ENCODE measurements around the gene CTNNA2. TPM values are rescaled to one million over a fixed set of nuclear protein-coding genes. Genes with fewer than 3 reads are reported as not detected.

The CTNNA2 gene
- total RNA-seq, 2 donors from 2014 or later, result not detected

DNA sequence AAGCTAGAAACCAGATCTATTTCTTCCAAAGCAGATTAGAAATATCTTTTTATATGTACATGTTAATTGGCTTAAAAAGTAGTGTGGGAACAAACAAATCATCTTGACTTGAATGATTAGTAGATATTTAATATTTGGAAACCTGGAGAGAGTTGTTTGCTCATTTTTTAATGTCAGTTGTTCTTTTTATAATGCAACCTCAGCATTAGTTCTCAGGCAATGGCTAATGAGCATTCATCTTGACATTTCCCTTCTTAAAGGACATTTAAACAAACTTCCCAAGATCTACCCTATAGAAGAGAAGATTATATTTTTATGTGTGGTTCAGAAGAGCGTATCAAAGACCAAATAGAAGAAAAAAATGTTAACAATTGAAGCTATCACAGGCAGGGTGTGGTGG is 334.0 kb downstream of the CTNNA2 start:
- no peak for ATAC-seq
- Mint-ChIP-seq H3K36me3 (no peaks in the 10 kb centered on the region), H3K9me3 (peaks cover 0 to 5% of the 10 kb centered on the region in 2 donors), H3K27ac (no peak overlapping the region)
- no peak for DNase-seq (ENCODE audit: low spot score in 2 of 2)

DNA sequence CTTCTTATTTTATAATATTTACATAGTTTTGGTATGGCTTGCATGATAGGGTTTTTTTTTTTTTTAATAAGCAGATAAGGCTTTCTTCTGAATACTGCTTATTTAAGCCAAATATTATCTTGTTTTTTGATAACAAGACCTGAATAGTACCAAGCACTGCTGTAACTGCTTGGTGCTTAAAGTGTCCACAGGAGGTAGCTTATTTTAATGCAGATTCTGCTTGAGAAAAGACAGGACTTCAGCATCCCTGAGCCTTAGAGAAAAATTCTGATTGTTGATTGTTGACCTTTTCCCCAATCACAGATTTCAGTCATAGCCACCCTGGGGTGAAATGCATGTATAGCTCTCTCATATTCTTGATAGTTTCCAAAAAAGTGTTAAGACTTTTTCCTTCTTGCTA is 336.4 kb downstream of the CTNNA2 start:
- Mint-ChIP-seq H3K27ac (no peak overlapping the region), H3K36me3 (no peaks in the 10 kb centered on the region), H3K9me3 (peaks cover 5% of the 10 kb centered on the region in 2 donors)
- ATAC-seq, result no peak
- no peak for DNase-seq (ENCODE audit: low spot score in 2 of 2)

DNA sequence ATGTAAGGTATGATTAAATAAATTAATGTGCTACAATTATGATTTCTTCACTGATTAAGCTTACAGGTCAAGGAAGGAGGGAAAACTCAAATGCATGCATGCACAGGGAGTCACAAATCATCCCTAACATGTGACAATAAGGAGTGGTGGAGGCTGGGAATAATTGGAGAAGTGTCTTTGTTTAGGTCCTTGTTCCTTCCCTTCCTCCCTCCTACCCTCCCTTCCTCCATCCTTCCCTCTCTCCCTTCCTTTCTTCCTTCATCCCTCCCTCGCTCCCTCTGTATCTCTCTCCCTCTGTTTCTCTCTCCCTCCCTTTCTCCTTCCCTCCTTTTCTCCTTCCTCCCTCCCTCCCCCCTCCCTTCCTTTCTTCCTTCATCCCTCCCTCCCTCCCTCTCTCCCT is 337.1 kb downstream of the CTNNA2 start:
- ATAC-seq (no peak), DNase-seq (ENCODE audit: low spot score in 2 of 2) (no peak)
- Mint-ChIP-seq H3K9me3 (peaks cover 5 to 7% of the 10 kb centered on the region in 2 donors), H3K27ac (no peak overlapping the region), H3K36me3 (no peaks in the 10 kb centered on the region)

DNA sequence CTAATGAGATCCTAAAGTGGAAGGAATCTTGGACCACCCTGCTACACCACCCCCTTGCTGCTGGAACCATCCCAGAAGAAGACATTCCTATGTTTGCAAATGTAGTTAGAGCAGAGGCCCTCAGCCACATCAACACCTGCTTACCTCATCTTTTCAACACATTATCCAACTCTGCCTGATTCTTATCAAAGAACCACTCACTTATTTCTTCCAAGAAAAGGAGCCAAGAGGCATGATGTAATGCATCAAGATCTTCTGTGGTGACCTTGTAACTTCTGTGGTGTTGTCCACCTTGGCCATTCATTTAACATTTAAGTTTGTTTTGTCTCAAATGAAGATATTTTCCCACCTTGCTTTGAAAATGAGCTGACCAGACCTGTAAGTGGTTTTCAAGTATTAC is 338.1 kb downstream of the CTNNA2 start:
- Mint-ChIP-seq H3K9me3 (peaks cover 10 to 13% of the 10 kb centered on the region in 2 donors), H3K36me3 (no peaks in the 10 kb centered on the region), H3K27ac (no peak overlapping the region)
- no peak for ATAC-seq
- DNase-seq (ENCODE audit: low spot score in 2 of 2), result no peak

DNA sequence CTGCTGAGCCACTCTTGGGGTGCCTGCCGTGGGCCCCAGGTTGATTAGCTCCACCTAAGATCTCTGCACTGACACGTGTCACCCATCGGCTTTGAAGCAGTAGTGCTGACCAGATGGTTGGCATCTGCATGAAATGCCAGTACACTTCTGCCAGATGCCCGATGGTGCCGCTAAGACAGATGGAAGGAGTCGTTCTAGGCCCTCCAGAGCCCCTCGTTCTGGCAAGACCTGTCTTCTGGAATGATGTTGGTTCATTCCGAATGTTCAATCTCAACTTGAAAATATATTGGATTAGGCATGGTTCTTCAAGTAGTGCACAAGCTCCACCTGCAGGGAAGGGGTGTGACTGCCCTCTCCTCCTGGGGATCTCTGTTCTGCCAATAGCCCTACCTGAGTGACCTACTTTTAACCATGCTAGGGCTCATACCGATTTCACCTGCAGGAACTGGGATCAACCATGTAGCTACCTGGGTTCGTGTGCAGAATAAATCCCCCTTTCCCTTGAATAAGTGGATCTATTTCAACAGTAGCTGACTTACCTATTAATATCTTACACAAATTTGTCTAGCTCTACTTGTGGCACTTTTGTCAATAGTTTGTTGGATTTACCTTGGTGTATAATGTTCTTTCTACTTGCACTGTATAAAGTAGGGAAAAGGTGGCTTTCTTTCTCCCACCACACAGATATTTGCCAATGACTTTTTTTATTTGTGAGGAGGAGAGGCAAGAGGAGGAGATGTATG is 342.6 kb downstream of the CTNNA2 start:
- DNase-seq (ENCODE audit: low spot score in 2 of 2), result no peak
- no peak for ATAC-seq
- Mint-ChIP-seq H3K9me3 (peaks cover 13 to 21% of the 10 kb centered on the region in 2 donors), H3K36me3 (no peaks in the 10 kb centered on the region), H3K27ac (no peak overlapping the region)

DNA sequence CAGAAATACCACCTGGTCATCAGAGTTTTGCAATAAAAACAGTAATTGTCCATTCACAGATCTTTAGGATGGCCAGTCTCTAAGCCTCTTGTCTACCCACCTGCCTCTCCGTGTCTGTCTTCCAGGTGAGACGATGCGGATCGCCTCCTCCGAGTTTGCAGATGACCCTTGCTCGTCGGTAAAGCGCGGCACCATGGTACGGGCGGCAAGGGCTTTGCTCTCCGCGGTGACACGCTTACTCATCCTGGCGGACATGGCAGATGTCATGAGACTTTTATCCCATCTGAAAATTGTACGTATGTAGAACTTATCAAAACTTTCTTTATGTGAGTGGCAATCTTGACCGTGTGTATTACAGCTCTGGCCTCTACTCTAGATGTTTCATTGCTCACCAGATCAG is 345.0 kb downstream of the CTNNA2 start:
- H3K36me3 Mint-ChIP-seq, result no peaks in the 10 kb centered on the region
- H3K9me3 Mint-ChIP-seq, result peaks cover 13 to 21% of the 10 kb centered on the region in 2 donors
- H3K27ac Mint-ChIP-seq, result no peak overlapping the region
- no peak for DNase-seq (ENCODE audit: low spot score in 2 of 2)
- ATAC-seq, result no peak

DNA sequence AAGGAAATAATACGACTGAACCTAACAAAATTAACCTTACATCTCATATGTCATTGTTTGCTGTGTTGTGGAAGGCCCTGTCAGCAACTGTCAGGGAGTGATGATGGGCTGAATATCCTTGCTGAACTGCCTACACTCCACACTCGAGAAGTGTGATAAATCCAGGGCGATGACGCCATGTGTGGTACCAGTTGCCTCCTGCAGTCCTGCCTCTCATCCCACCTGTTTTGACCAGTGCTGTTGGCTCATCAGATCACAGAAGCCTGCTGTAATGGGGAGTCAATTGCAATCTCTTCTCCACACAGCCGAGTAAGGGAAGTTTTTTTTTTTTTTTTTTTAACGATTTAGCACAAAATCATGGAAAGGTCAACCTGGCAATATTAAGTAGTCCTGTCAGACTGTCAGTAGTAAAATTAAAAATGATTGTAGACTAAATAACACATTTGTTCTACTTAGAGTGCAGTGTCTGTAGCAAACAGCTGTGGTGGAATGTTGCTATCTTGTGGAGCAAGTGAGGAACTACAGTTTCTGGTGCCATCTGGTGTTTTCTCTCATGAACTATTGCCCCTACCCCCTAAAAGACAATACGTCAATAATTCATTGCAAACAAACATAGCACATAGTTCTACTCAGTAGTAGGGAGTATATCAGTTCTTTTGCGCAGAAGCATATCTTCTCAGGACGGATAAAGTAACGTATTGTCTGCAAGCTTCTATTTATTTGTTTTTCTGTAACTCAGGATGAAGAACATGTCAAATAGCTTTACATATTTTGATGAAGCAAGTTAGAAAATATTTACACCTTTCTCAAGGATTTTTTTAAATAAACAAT is 347.6 kb downstream of the CTNNA2 start:
- H3K36me3 Mint-ChIP-seq, result no peaks in the 10 kb centered on the region
- H3K27ac Mint-ChIP-seq, result no peak overlapping the region
- DNase-seq (ENCODE audit: low spot score in 2 of 2) (no peak), ATAC-seq (no peak)
- H3K9me3 Mint-ChIP-seq, result peaks cover 9 to 20% of the 10 kb centered on the region in 2 donors

DNA sequence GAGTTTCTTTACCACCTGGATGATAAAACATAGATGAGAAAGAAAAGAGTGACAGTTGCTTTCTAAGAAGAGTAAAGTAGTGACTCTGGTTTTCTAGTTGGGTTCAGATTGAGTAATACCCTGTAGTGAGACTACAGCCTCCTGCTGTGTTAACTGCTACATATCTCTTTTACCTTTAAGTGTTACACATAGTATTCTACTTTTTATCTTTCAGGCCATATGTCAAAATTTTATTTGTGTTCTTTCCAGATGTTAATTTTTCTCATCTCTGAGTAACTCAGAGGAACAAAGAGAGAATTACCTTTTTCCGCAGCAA is 348.2 kb downstream of the CTNNA2 start:
- H3K27ac Mint-ChIP-seq, result no peak overlapping the region
- DNase-seq (ENCODE audit: low spot score in 2 of 2), result no peak
- no peak for ATAC-seq
- peaks cover 5 to 20% of the 10 kb centered on the region in 2 donors for H3K9me3 Mint-ChIP-seq
- H3K36me3 Mint-ChIP-seq, result no peaks in the 10 kb centered on the region

DNA sequence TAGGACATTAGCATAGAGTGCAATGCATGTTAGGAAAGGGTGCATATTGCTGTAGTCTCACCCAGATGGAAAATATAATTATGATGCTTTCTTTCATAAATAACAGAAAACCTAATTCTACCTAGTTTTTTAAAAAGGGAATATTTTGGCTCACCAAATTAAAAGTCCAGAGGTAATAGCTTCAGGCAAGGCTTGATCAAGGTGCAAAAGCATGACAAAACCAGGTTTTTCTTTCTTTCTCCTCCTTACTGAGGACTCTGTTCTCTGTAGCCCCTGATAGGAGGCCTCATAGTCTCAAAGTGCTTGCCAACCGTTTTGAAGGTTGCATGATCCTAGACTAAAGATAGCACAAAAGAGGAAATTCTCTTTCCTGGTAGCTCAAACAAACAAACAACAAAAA is 349.9 kb downstream of the CTNNA2 start:
- DNase-seq (ENCODE audit: low spot score in 2 of 2) (no peak), ATAC-seq (no peak)
- no peaks in the 10 kb centered on the region for H3K36me3 Mint-ChIP-seq
- H3K9me3 Mint-ChIP-seq, result peaks cover 6 to 20% of the 10 kb centered on the region in 2 donors
- no peak overlapping the region for H3K27ac Mint-ChIP-seq

DNA sequence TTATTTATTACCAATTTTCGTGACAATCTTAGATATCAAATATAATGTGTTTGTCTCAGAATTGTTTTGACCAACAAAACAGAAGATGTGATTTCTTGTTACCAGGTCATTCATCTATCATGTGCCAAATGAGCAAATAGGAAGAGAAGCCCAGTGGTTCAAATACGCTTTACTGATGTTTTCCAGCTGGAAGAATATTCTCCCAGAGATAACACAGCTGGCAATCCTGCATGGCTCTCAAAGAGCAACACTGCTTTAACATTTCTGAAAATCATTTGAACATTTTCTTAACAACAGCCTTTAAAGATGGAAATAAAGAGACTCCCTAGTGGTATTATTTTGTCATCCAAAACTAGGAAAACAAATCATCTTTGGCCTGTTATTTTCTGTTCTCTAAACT is 359.8 kb downstream of the CTNNA2 start:
- DNase-seq (ENCODE audit: low spot score in 2 of 2) (no peak), ATAC-seq (no peak)
- no peak overlapping the region for H3K27ac Mint-ChIP-seq
- peaks cover 0 to 6% of the 10 kb centered on the region in 2 donors for H3K36me3 Mint-ChIP-seq
- peaks cover 5% of the 10 kb centered on the region in 2 donors for H3K9me3 Mint-ChIP-seq

DNA sequence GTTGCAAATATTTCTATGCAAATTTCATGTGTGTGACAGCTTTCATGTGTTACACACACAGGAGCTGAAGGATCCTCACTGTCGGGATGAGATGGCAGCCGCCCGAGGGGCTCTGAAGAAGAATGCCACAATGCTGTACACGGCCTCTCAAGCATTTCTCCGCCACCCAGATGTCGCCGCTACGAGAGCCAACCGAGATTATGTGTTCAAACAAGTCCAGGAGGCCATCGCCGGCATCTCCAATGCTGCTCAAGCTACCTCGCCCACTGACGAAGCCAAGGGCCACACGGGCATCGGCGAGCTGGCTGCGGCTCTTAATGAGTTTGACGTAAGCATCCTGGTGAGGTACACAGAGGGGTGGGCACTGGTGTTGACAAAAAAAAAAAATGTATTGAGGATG is 361.2 kb downstream of the CTNNA2 start:
- ATAC-seq (no peak), DNase-seq (ENCODE audit: low spot score in 2 of 2) (no peak)
- Mint-ChIP-seq H3K36me3 (peaks cover 0 to 6% of the 10 kb centered on the region in 2 donors), H3K9me3 (peaks cover 0 to 5% of the 10 kb centered on the region in 2 donors), H3K27ac (no peak overlapping the region)

DNA sequence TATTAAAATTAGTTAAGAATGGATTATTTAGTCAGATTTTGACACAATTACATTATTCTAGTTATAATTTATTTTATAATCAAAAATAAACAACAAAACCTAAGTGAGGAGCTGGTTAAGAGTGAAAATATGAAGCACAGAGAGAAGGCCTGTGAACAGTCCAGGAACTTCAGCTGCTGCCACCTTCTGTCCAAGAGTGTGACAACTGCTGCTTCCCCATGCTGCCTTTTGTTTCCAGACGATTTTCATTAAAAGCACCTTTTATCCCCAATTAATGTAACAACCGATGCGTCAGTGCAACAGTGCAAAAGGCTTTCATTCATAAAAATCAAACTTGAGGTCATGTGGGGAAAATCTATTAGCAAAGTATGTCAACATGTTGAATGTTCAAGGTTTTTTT is 363.6 kb downstream of the CTNNA2 start:
- DNase-seq (ENCODE audit: low spot score in 2 of 2), result no peak
- Mint-ChIP-seq H3K36me3 (peaks cover 0 to 6% of the 10 kb centered on the region in 2 donors), H3K27ac (no peak overlapping the region), H3K9me3 (peaks cover 9 to 16% of the 10 kb centered on the region in 2 donors)
- ATAC-seq, result no peak

DNA sequence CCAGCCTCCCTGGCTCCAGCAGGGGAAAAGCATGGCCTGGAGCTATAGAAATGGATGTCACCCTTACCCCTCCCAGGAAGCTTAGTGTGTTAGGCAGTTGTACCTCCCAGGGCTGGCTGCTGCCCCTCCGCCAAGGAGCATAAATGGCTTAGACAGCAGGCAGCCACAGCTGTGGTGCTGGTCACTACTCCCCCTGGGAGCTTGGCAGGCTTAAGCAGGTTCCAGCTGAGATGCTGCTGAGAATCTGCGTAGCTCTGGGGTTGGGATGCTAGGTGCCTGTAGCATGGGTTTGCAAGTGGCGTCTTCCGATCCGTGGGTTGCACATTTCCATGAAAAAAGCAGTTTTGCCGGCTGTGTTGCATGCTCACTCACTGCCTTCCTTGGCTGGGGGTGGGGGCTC is 369.7 kb downstream of the CTNNA2 start:
- peaks cover 10 to 11% of the 10 kb centered on the region in 2 donors for H3K9me3 Mint-ChIP-seq
- H3K36me3 Mint-ChIP-seq, result no peaks in the 10 kb centered on the region
- no peak overlapping the region for H3K27ac Mint-ChIP-seq
- DNase-seq (ENCODE audit: low spot score in 2 of 2), result no peak
- ATAC-seq, result no peak

DNA sequence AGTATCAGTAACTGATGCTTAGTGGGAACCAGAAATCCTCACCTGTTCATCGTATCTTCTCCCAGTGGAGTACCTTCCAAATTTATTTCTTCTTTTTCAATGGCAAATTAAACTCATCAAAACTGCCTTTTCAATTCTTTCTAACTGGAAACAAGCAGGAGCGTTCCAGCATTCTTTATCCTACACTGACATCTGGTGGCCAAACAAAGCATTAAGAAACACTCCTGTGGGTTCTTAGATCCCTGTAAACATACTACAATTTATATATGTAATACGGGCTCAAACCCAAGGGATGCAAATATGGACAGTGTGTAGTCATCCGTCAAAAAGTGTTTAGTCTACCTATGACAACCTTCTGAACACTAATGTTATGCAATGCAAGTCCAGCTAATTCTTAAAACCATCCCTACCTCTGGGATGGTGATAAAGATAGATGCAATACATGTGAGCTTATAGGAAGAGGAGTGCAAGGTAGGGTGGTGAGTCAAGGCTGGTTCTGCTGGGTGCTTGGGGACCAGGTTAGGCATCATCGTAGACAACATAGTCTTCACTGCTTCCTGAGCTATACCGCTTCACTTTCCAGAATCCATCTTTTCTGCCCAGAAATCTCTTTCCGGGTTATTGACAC is 375.0 kb downstream of the CTNNA2 start:
- Mint-ChIP-seq H3K27ac (no peak overlapping the region), H3K36me3 (no peaks in the 10 kb centered on the region), H3K9me3 (no peaks in the 10 kb centered on the region)
- ATAC-seq (peak in 1 of 2 donors; percentile 47), DNase-seq (ENCODE audit: low spot score in 2 of 2) (peak in 1 of 2 donors; percentile 12)

DNA sequence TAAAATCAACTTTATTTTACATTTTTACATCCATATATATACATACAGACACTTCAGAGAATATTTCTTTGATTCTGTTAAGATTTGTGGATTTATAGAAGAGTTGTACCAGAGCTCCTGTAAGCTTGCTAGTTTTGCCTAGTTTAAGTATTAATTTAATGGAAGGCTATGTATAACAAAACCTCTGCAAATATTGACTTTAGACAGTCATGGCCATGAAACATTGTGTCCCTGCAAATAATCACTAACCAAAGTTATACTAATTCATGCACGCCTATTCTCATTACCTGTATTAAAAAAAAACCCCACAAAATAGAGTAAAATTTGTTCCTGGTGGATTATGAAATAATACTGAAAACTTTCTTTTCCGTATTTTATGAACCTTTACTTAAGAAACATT is 379.3 kb downstream of the CTNNA2 start:
- no peaks in the 10 kb centered on the region for H3K36me3 Mint-ChIP-seq
- ATAC-seq (no peak), DNase-seq (ENCODE audit: low spot score in 2 of 2) (no peak)
- H3K9me3 Mint-ChIP-seq, result peaks cover 0 to 4% of the 10 kb centered on the region in 2 donors
- no peak overlapping the region for H3K27ac Mint-ChIP-seq

DNA sequence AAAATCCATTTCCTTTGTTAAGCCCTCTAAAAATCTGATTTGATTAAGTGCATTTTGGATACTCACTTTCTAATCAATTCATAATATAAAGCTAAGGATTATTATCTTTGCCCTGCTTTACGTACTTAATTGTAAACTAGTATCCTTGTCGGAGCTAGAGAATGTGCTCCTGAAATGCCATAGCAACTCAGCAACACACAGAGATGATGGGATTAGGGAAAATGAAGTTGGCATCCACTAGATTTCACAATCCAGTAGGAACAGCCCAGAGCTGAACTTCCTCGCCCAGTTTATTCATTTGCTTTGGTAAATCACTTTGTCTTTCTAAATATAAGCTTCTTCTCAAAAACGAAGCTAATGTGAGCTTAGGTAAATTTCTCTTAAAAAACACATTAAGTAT is 386.3 kb downstream of the CTNNA2 start:
- H3K36me3 Mint-ChIP-seq, result no peaks in the 10 kb centered on the region
- no peak for ATAC-seq

DNA sequence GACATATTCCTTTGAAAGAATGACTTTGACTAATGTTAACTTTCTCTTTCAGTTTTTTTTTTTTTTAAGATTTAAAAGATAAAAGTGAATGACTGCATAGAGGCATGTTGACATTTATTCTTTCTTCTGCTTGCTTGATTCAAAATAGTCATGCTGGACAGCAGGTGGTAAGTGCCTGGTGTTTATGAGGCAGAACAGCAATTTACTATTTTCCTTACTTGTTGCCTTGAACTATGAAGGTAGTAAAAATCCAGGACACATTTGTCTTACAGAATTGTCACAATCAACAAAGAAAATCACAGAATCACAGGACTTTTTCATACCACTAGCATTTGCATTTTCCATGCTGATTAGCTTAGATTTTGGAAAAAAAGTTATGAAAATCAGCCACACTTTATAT is 388.3 kb downstream of the CTNNA2 start:
- Mint-ChIP-seq H3K27ac (no peak overlapping the region), H3K36me3 (no peaks in the 10 kb centered on the region), H3K9me3 (peaks cover 12 to 15% of the 10 kb centered on the region in 2 donors)
- DNase-seq (ENCODE audit: low spot score in 2 of 2) (no peak), ATAC-seq (no peak)

More for the DNA sequence above, 386.3 kb downstream of the CTNNA2 start:
- no peak overlapping the region for H3K27ac Mint-ChIP-seq
- peaks cover 9 to 15% of the 10 kb centered on the region in 2 donors for H3K9me3 Mint-ChIP-seq
- no peak for DNase-seq (ENCODE audit: low spot score in 2 of 2)
